NOMO-1 treated with dmso at 0.1 percent for 144 hours (cell line): ENCODE data around the gene LBHD2.
"Not testable (repeated sequence)": the region's sequence is repeated elsewhere in the genome, so short reads cannot be mapped to it uniquely, and the experiment has no call there.

Experiments
- DNase-seq: peaks from one replicate; lab custom pipeline; 2025; ENCODE audit not compliant: unreplicated experiment; lab: John Stamatoyannopoulos, UW

Gene LBHD2

DNA sequence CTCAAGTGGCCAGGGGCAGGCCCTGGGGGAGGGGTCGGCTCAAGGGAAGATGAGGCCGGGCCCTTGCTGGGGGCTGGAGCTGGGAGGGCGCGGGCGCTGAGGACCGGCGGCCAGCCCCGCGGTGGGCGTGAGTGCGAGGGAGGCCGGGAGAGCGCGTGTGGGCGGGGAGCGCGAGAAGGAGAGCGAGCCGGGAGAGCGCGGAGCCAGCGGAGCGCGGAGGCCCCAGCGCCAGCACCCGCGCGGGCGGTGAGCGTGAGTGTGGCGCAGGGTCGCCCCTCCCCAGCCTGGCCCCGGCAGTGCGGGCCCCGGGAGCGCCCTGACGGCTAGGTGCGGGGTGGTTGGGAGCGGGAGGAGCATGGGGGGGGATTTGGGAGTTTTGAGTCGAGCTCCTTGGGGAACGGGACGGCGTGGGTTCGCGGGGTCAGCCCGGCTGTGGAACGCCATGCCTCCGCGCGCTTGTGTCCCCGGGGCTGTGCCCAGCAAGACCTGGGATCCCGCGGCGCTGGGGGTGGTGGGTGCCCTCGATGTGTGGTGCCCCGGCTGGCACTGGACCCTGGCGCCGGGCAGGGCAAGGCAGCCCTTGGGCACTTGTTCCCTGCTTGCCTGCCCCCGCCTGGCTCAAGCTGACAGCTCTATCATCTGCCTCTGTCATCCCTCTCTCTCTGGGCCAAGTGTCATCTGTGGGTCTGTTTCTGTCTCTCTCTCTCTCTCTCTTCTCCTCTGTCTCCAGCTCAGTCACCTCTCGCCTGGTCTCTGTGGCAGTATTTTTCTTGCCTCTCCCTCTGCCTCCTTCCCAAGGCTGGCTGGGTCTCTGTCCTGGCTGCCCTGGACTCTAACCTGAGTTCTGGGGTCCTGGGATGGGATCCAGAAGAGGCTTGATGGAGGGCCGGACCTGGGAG, at the start of gene LBHD2:
Gene LBHD2, plus strand, starts transcription at position 190 of the 899 bp plus-strand sequence. CDS start 1,803 bp downstream, outside the sequence.
- DNase-seq, result no peak

DNA sequence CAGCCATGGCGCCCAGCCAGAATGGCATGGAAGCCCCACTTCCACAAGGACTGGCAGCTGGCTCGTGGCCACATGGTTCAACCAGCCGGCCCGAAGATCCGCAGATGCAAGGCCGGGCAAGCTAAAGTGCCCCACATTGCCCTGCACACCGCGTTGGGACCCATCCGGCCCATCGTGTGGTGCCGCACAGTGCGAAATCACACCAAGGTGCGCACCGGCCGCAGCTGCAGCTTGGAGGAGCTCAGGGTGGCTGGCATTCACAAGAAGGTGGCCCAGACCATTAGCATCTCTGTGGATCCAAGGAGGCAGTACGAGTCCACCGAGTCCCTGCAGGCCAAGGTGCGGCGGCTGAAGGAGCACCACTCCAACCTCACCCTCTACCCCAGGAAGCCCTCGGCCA, 42.5 kb upstream of the LBHD2 start:
- DNase-seq, result no peak

DNA sequence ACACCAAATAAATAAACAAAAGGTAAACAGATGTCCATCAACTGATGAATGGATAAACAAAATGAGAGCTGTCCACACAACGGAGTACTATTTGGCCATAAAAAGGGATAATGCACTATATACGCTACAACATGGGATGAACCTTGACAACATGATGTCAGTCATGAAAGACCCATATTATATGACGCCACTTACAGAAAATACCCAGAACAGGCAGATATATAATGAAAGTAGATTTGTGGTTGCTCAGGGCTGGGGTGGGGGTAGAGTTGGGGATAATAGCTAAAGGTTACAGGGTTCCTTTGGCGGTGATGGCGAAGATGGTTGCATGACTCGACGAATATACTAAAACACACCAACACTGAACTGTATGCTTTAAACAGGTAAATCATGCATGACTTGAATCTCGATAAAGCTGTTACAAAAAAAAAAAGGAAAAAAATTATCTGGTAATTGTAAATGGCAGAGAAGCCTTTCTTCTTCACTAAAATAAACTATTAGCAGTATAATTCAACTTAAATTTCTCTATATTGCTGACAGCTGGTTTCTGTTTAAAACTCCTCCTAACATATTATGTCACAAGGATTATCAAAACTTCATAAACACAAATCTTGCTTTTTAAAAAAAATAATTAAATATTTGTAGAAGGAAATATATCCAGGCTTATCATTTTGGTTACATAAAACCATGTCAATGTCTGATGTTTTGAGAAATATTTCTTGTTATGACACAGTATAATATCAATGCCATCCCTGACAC, 40.6 kb upstream of the LBHD2 start:
- DNase-seq, result no peak

DNA sequence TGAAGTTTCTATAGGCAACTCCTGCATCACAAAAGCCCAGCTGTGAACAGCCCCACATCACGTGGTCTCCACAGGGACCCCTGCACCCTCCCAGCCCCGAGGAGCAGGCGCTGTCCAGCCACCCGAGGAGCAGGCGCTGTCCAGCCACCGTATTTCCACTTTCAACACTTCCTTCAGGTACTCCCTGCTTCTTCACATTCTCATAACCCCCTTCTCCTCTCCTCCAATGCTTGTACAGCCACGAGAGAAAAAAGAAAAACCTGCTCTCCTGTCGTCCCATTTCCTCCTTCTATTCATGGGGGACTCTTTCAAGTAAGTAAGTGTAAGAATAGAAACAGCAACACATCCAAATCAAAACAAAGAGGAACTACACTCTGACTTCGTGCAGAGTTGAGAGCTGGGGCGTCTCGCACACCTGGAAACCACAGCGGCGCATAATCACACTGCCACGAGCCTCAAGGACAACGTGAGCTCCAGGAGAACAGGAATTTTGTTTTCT, 38.6 kb upstream of the LBHD2 start:
- DNase-seq, result no peak

DNA sequence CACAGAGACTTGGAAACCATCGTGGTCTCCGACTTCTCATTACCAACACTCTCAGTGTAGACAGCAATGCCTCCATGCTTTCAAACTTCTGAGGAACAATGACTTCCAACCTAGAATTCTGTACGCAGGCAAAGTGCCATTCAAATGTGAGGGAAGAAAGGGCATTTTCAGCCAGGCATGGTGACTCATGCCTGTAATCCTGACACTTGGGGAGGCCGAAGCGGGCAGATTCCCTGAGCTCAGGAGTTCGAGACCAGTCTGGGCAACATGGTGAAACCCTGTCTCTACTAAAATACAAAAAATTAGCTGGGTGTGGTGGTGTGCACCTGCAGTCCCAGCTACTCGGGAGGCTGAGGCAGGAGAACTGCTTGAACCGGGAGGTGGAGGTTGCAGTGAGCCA, 36.6 kb upstream of the LBHD2 start:
- DNase-seq, result not testable (repeated sequence)

DNA sequence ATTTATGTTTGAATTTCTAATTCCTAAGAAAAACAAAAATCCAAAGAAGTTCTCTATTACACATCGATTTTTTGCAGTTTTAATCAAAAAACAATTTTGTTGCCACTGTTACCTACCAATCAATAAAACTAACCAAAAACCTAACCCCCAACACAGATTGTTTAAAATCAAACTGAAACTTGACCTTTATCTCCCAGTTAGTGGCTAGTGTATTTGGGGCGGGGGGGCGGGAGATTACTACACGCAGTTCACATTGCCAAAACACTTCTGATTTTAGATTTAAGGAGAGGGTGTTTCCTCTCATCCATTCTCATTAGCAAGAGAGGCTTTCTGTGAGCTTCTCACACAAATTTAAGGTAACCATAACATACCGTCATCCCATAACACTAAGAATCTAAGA, 33.1 kb upstream of the LBHD2 start:
- DNase-seq, result no peak

DNA sequence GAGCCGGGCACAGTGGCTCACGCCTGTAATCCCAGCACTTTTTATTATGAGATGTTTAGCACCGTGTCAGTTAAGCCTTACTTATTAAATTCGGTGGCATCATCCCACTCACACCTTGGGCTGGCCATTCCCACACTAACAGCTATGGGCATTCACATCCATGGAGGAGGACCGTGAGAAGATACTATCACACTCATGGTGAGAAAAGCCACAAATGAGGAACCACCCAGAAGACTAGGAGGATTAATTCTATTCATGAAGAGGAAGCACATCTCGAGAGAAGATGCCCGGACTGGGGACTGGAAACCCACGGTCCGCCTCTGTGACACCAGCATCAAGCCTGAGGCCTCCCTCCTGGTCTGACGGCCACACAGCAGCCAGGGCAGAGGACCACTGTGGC, 31.6 kb upstream of the LBHD2 start:
- DNase-seq, result peak; percentile 20

DNA sequence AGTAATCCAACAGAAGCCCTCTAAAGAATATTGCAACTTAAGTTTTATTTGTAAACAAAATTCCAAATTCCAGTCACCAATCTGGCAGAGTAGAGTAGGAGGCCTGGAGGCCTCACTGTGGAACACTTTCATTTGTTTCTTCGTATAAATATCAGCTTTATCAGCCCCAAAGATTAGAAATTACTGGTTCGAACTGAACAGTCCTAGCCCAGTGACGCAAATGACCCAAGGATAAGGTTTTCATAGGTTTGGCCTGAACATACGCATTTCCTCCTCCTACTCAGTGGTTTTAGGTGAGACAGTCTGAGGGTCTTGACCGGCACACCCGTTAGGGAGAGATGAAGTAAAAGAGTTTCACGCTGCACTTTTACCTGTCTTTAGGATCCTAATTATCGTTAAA, 28.3 kb upstream of the LBHD2 start:
- DNase-seq, result no peak

DNA sequence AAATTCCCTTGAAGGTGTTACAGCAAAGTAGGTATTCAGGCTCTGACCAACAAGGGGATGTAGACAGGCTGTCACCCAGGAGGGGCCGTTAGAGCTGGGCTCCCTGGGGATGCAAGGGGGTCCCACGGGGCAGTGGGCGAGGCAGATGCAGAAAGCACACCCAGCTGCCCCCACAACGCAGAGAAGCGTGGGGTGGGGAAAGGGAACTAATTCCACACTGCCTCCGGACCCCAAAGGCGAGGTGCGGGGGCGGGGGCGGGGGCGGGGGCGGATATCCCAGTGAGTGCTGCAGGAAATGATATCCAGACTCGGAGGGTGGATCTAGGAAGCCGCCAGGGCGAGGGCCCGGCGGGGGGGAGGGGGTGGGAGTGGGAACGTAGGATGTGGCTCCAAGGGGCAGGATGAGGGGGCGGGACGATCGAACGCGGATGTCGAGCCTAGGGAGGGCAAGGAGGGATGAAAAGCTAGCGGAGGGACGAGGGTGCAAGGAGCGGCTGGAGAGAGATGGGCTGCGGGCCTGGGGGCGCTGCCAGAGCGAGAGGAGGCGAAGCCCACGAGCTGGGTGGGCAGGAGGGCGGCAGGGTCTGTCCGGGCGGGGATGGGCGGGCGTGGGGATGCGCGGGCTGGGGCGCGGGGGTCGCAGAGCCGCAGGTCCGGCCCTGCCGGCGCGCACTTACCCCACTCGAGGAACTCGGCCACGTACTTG, 27.5 kb upstream of the LBHD2 start:
- no peak for DNase-seq

DNA sequence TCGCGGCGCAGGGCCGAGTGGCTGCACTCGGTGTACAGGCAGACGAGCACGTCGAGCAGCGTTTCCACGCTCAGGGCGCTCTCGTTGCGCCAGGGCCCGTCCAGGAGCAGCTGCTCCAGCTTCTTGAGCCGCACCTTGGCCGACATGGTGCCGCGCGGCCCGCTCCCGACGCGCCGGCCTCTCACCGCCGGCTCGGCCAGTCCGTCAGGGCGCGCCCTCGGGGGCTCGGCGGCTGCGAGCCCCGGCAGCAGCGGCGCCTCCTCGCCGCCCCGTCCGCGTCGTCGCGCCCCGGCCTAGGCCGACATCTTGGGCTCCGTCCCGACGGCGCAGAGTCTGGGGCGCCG, 27.0 kb upstream of the LBHD2 start:
- DNase-seq, result no peak

DNA sequence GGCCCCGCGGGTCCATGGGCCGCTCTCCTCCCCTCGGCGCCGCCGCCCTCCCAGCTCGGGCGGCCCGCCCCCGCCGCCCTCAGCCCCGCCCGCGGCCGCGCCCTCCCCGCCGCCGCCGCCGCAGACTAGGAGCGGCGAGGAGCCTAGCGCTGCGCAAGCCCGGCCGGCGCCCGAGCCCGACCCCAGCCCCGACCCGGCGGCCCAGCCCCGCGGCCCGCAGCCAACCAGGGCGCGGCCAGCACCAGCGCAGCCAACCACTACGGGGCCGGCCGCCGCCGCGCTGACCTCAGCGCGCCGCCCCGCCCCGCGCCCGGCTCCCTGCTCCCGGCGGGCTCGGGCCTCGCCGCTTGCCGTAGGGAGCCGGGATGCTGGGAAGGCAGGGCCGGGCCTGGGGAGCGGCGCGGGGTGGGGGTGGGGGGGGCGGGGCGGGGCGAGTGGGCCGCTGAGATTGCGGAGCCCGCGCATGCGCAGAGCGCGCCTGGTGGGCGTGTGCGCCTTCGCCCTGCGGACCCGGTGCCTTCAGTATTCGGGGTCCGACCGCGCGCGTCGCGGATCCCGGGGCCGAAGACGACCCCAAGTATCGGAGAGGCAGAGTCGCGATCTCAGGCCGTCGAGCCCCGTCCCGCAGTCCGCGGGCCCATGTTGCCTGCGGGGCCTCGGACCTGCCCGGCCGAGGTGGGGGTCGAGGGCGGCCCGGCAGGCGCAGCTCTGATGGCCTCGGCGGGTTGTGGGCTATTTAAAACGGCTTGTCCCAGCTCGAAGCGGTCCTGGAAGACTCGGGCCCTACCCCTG, 26.4 kb upstream of the LBHD2 start, which contains the start of gene CDC42BPB:
Gene CDC42BPB, minus strand, starts transcription at position 178 of the 792 bp plus-strand sequence. CDS start 376 bp downstream, outside the sequence.
- peak; percentile 69 for DNase-seq

DNA sequence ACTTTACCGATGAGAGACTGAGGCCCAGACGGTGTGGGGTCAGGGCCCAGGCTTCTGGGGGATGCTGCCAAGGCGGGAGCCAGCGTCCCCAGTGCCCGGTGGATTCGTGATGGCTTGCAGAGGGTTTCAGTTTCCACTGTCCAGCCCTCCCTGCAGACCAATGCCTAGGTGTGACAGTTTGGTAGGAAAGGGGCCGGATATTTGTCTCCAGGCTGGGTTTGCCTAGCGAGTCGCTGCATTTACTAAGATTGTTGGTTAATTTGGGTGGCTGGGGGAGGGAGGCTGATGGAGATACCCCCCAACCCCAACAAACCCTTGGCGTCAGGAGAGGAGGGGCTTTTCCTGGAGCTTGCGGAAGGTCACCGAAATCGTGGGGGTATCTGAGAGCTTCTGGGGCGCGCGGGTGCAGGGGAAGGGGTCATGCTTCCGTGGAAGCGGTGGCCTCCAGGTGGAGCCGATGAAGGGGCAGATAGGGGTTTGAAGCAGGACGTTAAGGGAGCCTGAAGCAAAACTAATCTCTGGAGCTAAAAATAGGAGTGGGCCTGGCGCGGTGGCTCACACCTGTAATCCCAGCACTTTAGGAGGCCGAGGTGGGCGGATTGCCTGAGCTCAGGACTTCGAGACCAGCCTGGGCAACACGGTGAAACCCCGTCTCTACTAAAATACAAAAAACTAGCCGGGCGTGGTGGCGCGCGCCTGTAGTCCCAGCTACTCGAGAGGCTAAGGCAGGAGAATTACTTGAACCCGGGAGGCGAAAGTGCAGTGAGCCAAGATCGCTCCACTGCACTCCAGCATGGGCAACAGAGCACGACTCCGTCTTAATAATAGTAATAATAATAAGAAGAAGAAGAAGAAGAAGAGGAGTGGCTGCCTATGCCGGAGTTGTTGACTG, 25.6 kb upstream of the LBHD2 start:
- no peak for DNase-seq

DNA sequence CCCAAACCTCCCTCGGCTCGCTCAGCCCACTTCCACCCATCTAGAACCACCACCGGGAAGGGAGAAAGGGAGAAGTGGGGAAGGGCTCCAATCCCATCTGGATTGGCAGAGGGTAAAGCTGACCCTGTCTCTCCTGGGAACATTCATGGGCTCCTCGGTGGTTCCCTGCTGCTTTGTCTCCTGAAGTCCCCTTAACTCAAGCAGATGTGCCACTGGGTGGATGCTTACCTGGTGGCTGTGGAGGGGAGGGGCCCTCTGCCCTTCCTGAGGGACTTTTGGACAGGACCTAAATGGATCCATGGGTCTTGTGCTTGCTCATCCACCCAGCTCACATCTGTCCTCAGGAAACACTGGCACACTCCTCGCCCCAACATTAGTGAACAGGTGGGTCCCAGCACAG, 24.5 kb upstream of the LBHD2 start:
- DNase-seq, result no peak

DNA sequence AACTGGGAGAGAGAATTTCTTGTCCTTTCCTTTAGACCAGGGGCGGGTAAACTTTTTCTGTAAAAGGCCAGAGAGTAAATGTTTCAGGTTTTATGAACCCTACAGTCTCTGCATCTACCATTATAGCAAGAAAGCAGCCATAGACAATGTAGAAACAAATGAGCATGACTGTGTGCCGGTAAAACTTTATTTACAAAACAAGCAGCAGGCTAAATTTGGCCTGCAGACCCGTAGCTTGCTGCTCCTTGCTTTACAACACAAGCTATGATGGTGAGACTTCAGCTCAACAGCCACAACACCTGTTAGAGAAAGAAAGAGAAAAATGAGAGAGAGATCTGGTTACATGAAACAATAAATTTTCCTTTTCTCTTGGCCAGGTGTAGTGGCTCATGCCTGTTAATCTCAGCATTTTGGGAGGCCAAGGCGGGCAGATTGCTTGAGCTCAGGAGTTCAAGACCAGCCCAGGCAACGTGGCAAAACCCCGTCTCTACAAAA, 22.5 kb upstream of the LBHD2 start:
- no peak for DNase-seq

DNA sequence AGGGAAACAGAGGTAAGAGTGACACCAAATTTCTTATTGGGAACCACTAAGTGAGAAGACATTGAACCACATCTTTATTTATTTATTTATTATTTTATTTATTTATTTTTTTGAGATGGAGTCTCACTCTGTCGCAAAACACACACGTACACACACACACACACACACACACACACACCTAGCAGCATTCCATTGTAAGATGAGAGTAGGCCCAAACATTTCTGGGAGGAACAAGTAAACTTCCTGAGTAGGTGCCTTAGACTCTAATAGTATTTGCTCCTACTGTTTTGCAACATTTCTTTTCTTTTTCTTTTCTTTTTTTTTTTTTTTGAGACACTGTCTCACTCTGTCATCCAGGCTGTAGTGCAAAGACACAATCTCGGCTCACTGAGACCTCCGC, 19.6 kb upstream of the LBHD2 start:
- DNase-seq, result no peak

DNA sequence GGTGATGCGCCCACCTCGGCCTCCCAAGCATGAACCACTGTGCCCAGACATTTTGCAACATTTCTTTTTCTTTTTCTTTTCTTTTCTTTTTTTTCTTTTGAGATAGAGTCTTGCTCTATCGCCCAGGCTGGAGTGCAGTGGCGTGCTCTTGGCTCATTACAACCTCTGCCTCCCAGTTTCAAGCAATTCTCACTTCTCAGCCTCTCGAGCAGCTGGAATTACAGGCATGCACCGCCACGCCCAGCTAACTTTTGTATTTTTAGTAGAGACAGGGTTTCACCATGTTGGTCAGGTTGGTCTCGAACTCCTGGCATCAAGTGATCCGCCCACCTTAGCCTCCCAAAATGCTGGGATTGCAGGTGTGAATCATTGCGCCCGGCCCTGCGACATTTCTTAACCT, 19.0 kb upstream of the LBHD2 start:
- DNase-seq, result no peak

DNA sequence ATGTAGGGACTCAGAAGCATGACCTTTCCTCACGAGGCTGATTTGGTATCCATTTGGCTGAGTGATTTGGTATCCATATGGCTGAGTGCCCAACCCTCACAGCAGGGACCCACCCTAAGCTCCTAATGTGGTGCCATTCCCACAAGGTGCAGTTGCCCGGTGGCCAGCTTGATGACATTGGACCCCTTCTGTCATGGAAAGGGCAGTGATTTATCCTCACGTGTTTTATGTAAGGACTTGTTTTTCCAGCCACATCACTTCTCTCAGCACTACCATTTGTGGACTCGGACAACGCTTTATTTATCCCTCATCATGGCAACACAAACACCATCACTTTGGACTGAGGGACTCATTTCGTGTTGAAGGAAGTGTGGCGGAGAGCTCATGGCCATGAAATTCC, 18.1 kb upstream of the LBHD2 start:
- no peak for DNase-seq

DNA sequence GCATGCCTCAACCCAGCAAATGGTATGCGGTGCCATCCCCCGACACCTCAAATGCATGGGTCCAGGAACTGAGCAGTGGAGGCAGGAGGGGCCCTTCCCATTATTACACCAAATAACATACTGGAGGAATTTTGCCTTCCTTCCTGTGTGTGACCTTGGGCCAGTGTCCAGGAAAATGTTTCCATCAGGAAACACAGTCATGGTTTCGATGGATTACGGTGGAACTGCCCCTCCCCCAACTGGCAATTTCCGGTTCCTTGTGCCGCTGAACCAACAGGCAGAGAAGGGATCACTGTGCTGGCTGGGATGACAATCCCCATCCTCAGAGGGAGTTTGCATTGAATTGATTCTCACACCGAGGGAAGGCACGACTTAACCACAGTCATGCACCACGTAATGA, 17.6 kb upstream of the LBHD2 start:
- DNase-seq, result no peak

DNA sequence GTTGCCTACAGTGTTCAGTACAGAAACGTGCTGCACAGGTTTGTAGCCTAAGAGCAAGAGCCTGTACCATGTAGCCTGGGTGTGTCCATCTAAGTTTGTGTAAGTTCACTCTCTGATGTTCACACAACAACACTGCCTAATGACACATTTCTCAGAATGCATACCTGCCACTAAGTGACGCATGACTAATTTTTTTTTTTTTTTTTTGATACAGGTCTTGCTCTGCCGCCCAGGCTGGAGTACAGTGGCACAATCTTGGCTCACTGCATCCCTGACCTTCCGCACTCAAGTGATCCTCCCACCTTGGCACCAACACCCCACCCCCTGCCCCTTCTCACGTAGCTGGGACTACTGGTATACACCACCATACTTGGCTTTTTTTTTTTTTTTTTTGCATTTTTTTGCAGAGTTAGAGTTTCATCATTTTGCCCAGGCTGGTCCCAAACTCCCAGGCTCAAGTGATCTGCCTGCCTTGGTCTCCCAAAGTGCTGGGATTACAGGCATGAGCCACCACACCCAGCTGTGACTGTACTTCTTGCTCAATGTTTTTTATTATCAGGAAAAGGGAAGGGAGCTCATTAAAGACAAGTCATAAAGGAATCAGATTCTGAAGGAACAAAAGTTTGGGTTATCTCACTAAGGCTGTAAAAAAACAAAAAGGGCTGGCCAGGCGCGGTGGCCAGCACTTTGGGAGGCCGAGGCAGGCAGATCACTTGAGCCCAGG, 16.6 kb upstream of the LBHD2 start:
- DNase-seq, result no peak
